Measurements from ENCODE around the gene CCDC146.
"Not testable (repeated sequence)": the region's sequence is repeated elsewhere in the genome, so short reads cannot be mapped to it uniquely, and the experiment has no call there.

Gene CCDC146

GRCh38 chr7:77121860-77122681 is at the start of gene CCDC146:
CCDC146 (plus strand) TSS chr7:77122615; CDS start chr7:77167669, 45,054 bp downstream.
- peak; percentile 79 to 87 for DNase-seq (ENCODE audit: low read depth in 1 of 2, low spot score in 1 of 2)

GRCh38 chr7:77074786-77075396 is 47.5 kb upstream of the CCDC146 start:
- DNase-seq (ENCODE audit: low read depth in 1 of 2, low spot score in 1 of 2): not testable (repeated sequence)

GRCh38 chr7:77077060-77077459 is 45.4 kb upstream of the CCDC146 start:
- DNase-seq (ENCODE audit: low read depth in 1 of 2, low spot score in 1 of 2): not testable (repeated sequence)

GRCh38 chr7:77079112-77079511 is 43.3 kb upstream of the CCDC146 start:
- not testable (repeated sequence) for DNase-seq (ENCODE audit: low read depth in 1 of 2, low spot score in 1 of 2)

GRCh38 chr7:77079624-77080023 is 42.8 kb upstream of the CCDC146 start:
- not testable (repeated sequence) for DNase-seq (ENCODE audit: low read depth in 1 of 2, low spot score in 1 of 2)

GRCh38 chr7:77080236-77080635 is 42.2 kb upstream of the CCDC146 start:
- DNase-seq (ENCODE audit: low read depth in 1 of 2, low spot score in 1 of 2): not testable (repeated sequence)

GRCh38 chr7:77082192-77082591 is 40.2 kb upstream of the CCDC146 start:
- not testable (repeated sequence) for DNase-seq (ENCODE audit: low read depth in 1 of 2, low spot score in 1 of 2)

- DNase-seq (ENCODE audit: low read depth in 1 of 2, low spot score in 1 of 2): not testable (repeated sequence)
These were observed 30.1 kb upstream of the CCDC146 start for GRCh38 chr7:77092301-77092700.

GRCh38 chr7:77100501-77100900 is 21.9 kb upstream of the CCDC146 start:
- DNase-seq (ENCODE audit: low read depth in 1 of 2, low spot score in 1 of 2): not testable (repeated sequence)

- not testable (repeated sequence) for DNase-seq (ENCODE audit: low read depth in 1 of 2, low spot score in 1 of 2)
These were observed 21.2 kb upstream of the CCDC146 start for GRCh38 chr7:77101187-77101586.

- DNase-seq (ENCODE audit: low read depth in 1 of 2, low spot score in 1 of 2): not testable (repeated sequence)
These were observed 19.7 kb upstream of the CCDC146 start for GRCh38 chr7:77102671-77103070.

- DNase-seq (ENCODE audit: low read depth in 1 of 2, low spot score in 1 of 2): not testable (repeated sequence)
These were observed 16.5 kb upstream of the CCDC146 start for GRCh38 chr7:77105904-77106303.

- DNase-seq (ENCODE audit: low read depth in 1 of 2, low spot score in 1 of 2): not testable (repeated sequence)
These were observed 14.8 kb upstream of the CCDC146 start for GRCh38 chr7:77107659-77108058.

GRCh38 chr7:77108362-77108761 is 14.1 kb upstream of the CCDC146 start:
- DNase-seq (ENCODE audit: low read depth in 1 of 2, low spot score in 1 of 2): not testable (repeated sequence)

- DNase-seq (ENCODE audit: low read depth in 1 of 2, low spot score in 1 of 2): not testable (repeated sequence)
These were observed 9.6 kb upstream of the CCDC146 start for GRCh38 chr7:77112719-77113306.

- not testable (repeated sequence) for DNase-seq (ENCODE audit: low read depth in 1 of 2, low spot score in 1 of 2)
These were observed 3.1 kb downstream of the CCDC146 start for GRCh38 chr7:77125486-77125885.

- DNase-seq (ENCODE audit: low read depth in 1 of 2, low spot score in 1 of 2): not testable (repeated sequence)
These were observed 4.6 kb downstream of the CCDC146 start for GRCh38 chr7:77127009-77127408.

- DNase-seq (ENCODE audit: low read depth in 1 of 2, low spot score in 1 of 2): not testable (repeated sequence)
These were observed 6.4 kb downstream of the CCDC146 start for GRCh38 chr7:77128582-77129410.

- DNase-seq (ENCODE audit: low read depth in 1 of 2, low spot score in 1 of 2): not testable (repeated sequence)
These were observed 9.4 kb downstream of the CCDC146 start for GRCh38 chr7:77131781-77132180.

- not testable (repeated sequence) for DNase-seq (ENCODE audit: low read depth in 1 of 2, low spot score in 1 of 2)
These were observed 16.3 kb downstream of the CCDC146 start for GRCh38 chr7:77138668-77139067.

GRCh38 chr7:77140291-77140690 is 17.9 kb downstream of the CCDC146 start:
- not testable (repeated sequence) for DNase-seq (ENCODE audit: low read depth in 1 of 2, low spot score in 1 of 2)

Data from stimulated activated CD4-positive, alpha-beta T cell treated with anti-CD3 and anti-CD28 coated beads, Interleukin-15, amount 100 ng/mL, for 1 hour (primary cell).